Stomach (tissue), 9 donors: Measurements from ENCODE around the gene SPHK1. TPM values are rescaled to one million over a fixed set of nuclear protein-coding genes. Genes with fewer than 3 reads are reported as not detected.

Source experiments
- DNase-seq, 2 donors: peaks; one replicate each; pipeline versions ENCODE4 v3.0.0 to v3.0.0-alpha.2; 2013 to 2019
- H3K27ac ChIP-seq, 5 donors: fragments of 200-600 bp in 4 of 5; sonication (generic) in 4 of 5; one replicate each; pipeline ENCODE4 v1.5.1; 2013 to 2019; ENCODE audit warnings: mild to moderate bottlenecking in 1 of 5, moderate library complexity in 1 of 5
- H3K27me3 ChIP-seq, 3 donors: fragments of 200-600 bp; sonication (generic); one replicate each; pipeline ENCODE4 v1.5.1; 2017 to 2019; ENCODE audit warnings: mixed run types in 1 of 3
- H3K36me3 ChIP-seq, 4 donors: fragments of 200-600 bp; sonication (generic); 1 replicate in 3 of 4; 2 replicates in 1 of 4; pipeline ENCODE4 v1.5.1; 2016 to 2019
- H3K4me1 ChIP-seq, 4 donors: fragments of 200-600 bp; sonication (generic); one replicate each; pipeline ENCODE4 v1.5.1; 2016 to 2019
- H3K4me3 ChIP-seq, 4 donors: fragments of 200-600 bp; sonication (generic) in 3 of 4; one replicate each; pipeline ENCODE4 v1.5.1; 2016 to 2019; ENCODE audit warnings: mild to moderate bottlenecking in 1 of 4
- H3K9me3 ChIP-seq, 4 donors: fragments of 200-600 bp; sonication (generic); one replicate each; pipeline ENCODE4 v1.5.1; 2016 to 2019
- CTCF ChIP-seq, 7 experiments: fragments of 450-650 bp in 4 of 7; fragments of 200-600 bp in 3 of 7; sonication (generic) in 3 of 7; IDR thresholded peaks; one replicate each; pipeline ENCODE4 v1.5.1; 2016 to 2019; ENCODE audit warnings: antibody characterized with exemption in 7 of 7, control low read depth in 2 of 7, mild to moderate bottlenecking in 1 of 7
- EP300 ChIP-seq: sonication (generic); formaldehyde crosslinking; IDR thresholded peaks from one replicate; pipeline ENCODE4 v1.6.1; 2017; ENCODE audit warnings: antibody characterized with exemption
- POLR2A ChIP-seq, 4 donors: fragments of 450-650 bp; IDR thresholded peaks; one replicate each; pipeline ENCODE4 v1.6.1; 2016; ENCODE audit warnings: antibody characterized with exemption in 4 of 4, control low read depth in 2 of 4, mild to moderate bottlenecking in 1 of 4, moderate library complexity in 1 of 4
- POLR2AphosphoS5 ChIP-seq, 3 donors: sonication (generic); formaldehyde crosslinking; IDR thresholded peaks; one replicate each; pipeline ENCODE4 v1.6.1; 2016; ENCODE audit warnings: antibody characterized with exemption in 3 of 3
- WGBS, 5 donors: extraction: QIAGEN DNeasy Blood & Tissue Kit in 3 of 5; methylation state at CpG; one replicate each; pipeline versions ENCODE4 v1.1.5 to v1.1.7; 2013 to 2018; 5-methylcytosine and 5-hydroxymethylcytosine counted together
- intact Hi-C: fragments of 100-400 bp; cut with DNase I; formaldehyde crosslinking; loops from one replicate; pipeline ENCODE4 v1.15.1; 2023; ENCODE audit warnings: low total_unique reads
- polyA plus RNA-seq, 3 donors: library from polyadenylated mRNA; stranded (reverse); fragments of 200-250 nt; gene quantifications; one replicate each; pipeline ENCODE4 v1.2.3, GENCODE V29; 2013
- total RNA-seq, 5 donors: library from RNA; depleted of rRNA; stranded (reverse); fragments of >200 nt; gene quantifications; one replicate each; pipeline versions ENCODE4 v1.1.0 to v1.2.3, GENCODE V29; 2014 to 2016
- donor health status: healthy with polysubstance abuse.
- donor health status: Bipolar disorder and iron deficiency.
- donor health status: healthy.

The SPHK1 gene
- total and polyA plus RNA-seq, 8 donors: 0.45 to 13.9 (median 5.8) TPM; not detected in 1

GRCh38 chr17:76384987-76385891, 830 bp downstream of the SPHK1 start:
- H3K4me1 ChIP-seq: peaks cover 37 to 52% (median 46%) of the 10 kb centered on the region in 4 donors
- TF ChIP-seq EP300: no peak
- TF ChIP-seq POLR2A (IDR thresholded peaks at IDR 0.05): no peak
- TF ChIP-seq CTCF (IDR thresholded peaks at IDR 0.05): no peak
- TF ChIP-seq POLR2AphosphoS5 (IDR thresholded peaks at IDR 0.05): no peak
- H3K27me3 ChIP-seq: peaks cover 0 to 29% (median 17%) of the 10 kb centered on the region in 3 donors
- peak overlapping the region; percentile 51 to 76 (median 60) for H3K4me3 ChIP-seq
- peak; percentile 31 to 56 for DNase-seq
- H3K9me3 ChIP-seq: no peaks in the 10 kb centered on the region
- peak overlapping the region; percentile 47 to 87 (median 80) for H3K27ac ChIP-seq
- peaks cover 0 to 13% (median 8%) of the 10 kb centered on the region in 4 donors for H3K36me3 ChIP-seq
- 1 to 5% (median 1%) methylated on average over 18 to 74 of the region's 74 CpGs for WGBS, 5 donors
- intact Hi-C loops: no loop called here

- TF ChIP-seq CTCF (IDR thresholded peaks at IDR 0.05): peak in 5 of 7 experiments; percentile 62 to 98 (median 74)
- TF ChIP-seq POLR2AphosphoS5 (IDR thresholded peaks at IDR 0.05): no peak
- no peak for TF ChIP-seq POLR2A (IDR thresholded peaks at IDR 0.05)
- Histone ChIP-seq H3K9me3 (no peaks in the 10 kb centered on the region), H3K4me3 (peak overlapping the region; percentile 51 to 76 (median 60)), H3K4me1 (peaks cover 37 to 52% (median 46%) of the 10 kb centered on the region in 4 donors), H3K27me3 (peaks cover 0 to 29% (median 17%) of the 10 kb centered on the region in 3 donors), H3K27ac (peak overlapping the region in 3 of 5 donors; percentile 80 to 87 (median 86)), H3K36me3 (peaks cover 6 to 22% (median 17%) of the 10 kb centered on the region in 4 donors)
- peak; percentile 85 to 90 for DNase-seq
- intact Hi-C loops: no loop called here
- 19 to 31% (median 30%) methylated on average over 18 to 52 of the region's 52 CpGs for WGBS, 5 donors
Measured at GRCh38 chr17:76385892-76386786, 1.7 kb downstream of the SPHK1 start.

- intact Hi-C loops: no loop called here
- H3K36me3 ChIP-seq: peaks cover 11 to 32% (median 28%) of the 10 kb centered on the region in 4 donors
- no peak for DNase-seq
- H3K4me1 ChIP-seq: peaks cover 37 to 46% (median 43%) of the 10 kb centered on the region in 4 donors
- H3K27me3 ChIP-seq: peaks cover 0 to 26% (median 17%) of the 10 kb centered on the region in 3 donors
- peak overlapping the region in 1 of 4 donors; percentile 60 for H3K4me3 ChIP-seq
- TF ChIP-seq CTCF (IDR thresholded peaks at IDR 0.05) (no peak), EP300 (no peak)
- WGBS, 5 donors: 83 to 90% (median 85%) methylated on average over 31 of the region's 31 CpGs
- no peak overlapping the region for H3K27ac ChIP-seq
- H3K9me3 ChIP-seq: no peaks in the 10 kb centered on the region
Measured at GRCh38 chr17:76386966-76387765, 2.8 kb downstream of the SPHK1 start.
